ENCODE data around the gene TBX20. TPM values are rescaled to one million over a fixed set of nuclear protein-coding genes. Genes with fewer than 3 reads are reported as not detected.
A peak's percentile ranks its signal among the peaks of the same experiment; 100 is the strongest.

Gene TBX20
- polyA plus RNA-seq, 3 donors, result not detected

GRCh38 chr7:35252612-35253459, 1.1 kb downstream of the TBX20 start:
- Mint-ChIP-seq H3K4me1 (peaks cover 20% of the 10 kb centered on the region), H3K4me3 (peak overlapping the region; percentile 61 to 86), H3K27ac (no peak overlapping the region), H3K36me3 (peaks cover 12 to 18% of the 10 kb centered on the region in 2 donors), H3K9me3 (peaks cover 4 to 47% (median 33%) of the 10 kb centered on the region in 7 donors), H3K27me3 (ENCODE audit: low read depth in 3 of 3) (peaks cover 90 to 95% (median 93%) of the 10 kb centered on the region in 3 donors)
- Histone ChIP-seq H3K4me1 (ENCODE audit: control insufficient read depth in 1 of 2, insufficient read depth in 2 of 2, low read length in 2 of 2) (peaks cover 8 to 14% of the 10 kb centered on the region in 2 donors), H3K4me3 (replicated peaks in 1 of 3; ENCODE audit: low read depth in 2 of 3, low read length in 3 of 3) (peak overlapping the region in 1 of 3 experiments; percentile 71), H3K9me3 (replicated peaks in 1 of 2; ENCODE audit: control insufficient read depth in 1 of 2, insufficient read depth in 1 of 2, low read length in 2 of 2) (peaks cover 15 to 70% of the 10 kb centered on the region in 2 donors), H3K9ac (ENCODE audit: insufficient read depth, low read length, poor library complexity, severe bottlenecking) (no peak overlapping the region), H3K27ac (ENCODE audit: low read depth in 1 of 2, low read length in 2 of 2) (no peak overlapping the region), H3K27me3 (ENCODE audit: control insufficient read depth in 2 of 2, insufficient read depth in 2 of 2, low read length in 2 of 2) (peaks cover 92 to 99% of the 10 kb centered on the region in 2 donors), H3K4me2 (replicated peaks; ENCODE audit: extremely low read depth, low read length, poor library complexity, severe bottlenecking) (peak overlapping the region; percentile 73), H2AFZ (ENCODE audit: insufficient read depth, low read depth, low read length, poor library complexity, severe bottlenecking) (peak overlapping the region; percentile 76), H3K79me2 (ENCODE audit: insufficient read depth, low read length) (no peaks in the 10 kb centered on the region), H3K36me3 (replicated peaks in 1 of 2; ENCODE audit: control insufficient read depth in 1 of 2, insufficient read depth in 2 of 2, low read length in 2 of 2) (no peaks in the 10 kb centered on the region), H4K20me1 (ENCODE audit: insufficient read depth, low read length) (no peaks in the 10 kb centered on the region)
- DNase-seq, result no peak
- TF ChIP-seq CTCF (IDR thresholded peaks at IDR 0.05), result no peak
- intact Hi-C loops (cut with micrococcal nuclease), result no loop called here
- 8% methylated on average over 11 of the region's 16 CpGs for WGBS (ENCODE audit: insufficient coverage)

DNA sequence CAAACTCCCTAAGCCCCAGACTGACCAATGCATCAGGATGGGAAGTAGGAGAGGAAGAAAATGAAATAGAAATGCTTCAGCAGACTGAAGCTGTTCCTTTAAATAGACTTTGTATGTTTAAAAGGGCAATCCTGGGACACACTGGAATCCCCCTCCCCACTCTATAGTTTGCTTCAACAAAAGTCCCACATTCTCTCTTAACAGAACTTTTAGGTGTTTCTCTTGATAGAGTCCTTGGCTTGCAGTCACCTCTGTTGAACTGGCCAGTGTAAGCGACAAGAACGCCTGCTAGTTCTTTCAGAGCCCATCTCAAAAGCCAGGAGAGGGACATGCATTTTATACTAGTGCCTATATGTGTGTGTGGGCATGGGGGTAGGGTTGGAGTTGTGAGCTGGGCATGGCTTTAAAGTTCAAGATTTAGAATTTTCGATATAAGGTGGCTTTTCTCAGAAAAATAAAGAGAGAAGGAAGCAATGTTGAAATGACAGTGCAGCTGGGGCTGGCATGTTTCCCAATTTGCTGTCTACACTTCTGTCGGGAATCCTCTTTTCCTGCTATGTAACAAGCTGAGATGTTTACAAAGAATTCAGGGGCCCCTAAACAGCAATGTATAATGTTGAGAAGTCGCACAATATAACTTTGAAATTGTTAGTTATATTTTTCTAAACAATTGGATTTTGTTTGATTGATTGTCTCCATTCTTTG, 2.1 kb downstream of the TBX20 start:
- intact Hi-C loops (cut with micrococcal nuclease), result no loop called here
- Mint-ChIP-seq H3K27me3 (ENCODE audit: low read depth in 3 of 3) (peaks cover 86 to 93% (median 88%) of the 10 kb centered on the region in 3 donors), H3K4me3 (peak overlapping the region in 1 of 2 donors; percentile 86), H3K36me3 (peaks cover 12 to 18% of the 10 kb centered on the region in 2 donors), H3K9me3 (peaks cover 4 to 45% (median 32%) of the 10 kb centered on the region in 7 donors), H3K4me1 (peaks cover 20% of the 10 kb centered on the region), H3K27ac (no peak overlapping the region)
- no peak overlapping the region for H3K27ac ChIP-seq (ENCODE audit: low read depth in 1 of 2, low read length in 2 of 2)
- no peak for TF ChIP-seq CTCF (IDR thresholded peaks at IDR 0.05)
- peaks cover 94 to 99% of the 10 kb centered on the region in 2 donors for H3K27me3 ChIP-seq (ENCODE audit: control insufficient read depth in 2 of 2, insufficient read depth in 2 of 2, low read length in 2 of 2)
- H3K9ac ChIP-seq (ENCODE audit: insufficient read depth, low read length, poor library complexity, severe bottlenecking), result no peak overlapping the region
- no peaks in the 10 kb centered on the region for H3K79me2 ChIP-seq (ENCODE audit: insufficient read depth, low read length)
- H3K4me3 ChIP-seq (replicated peaks in 1 of 3; ENCODE audit: low read depth in 2 of 3, low read length in 3 of 3), result no peak overlapping the region
- H4K20me1 ChIP-seq (ENCODE audit: insufficient read depth, low read length), result no peaks in the 10 kb centered on the region
- H3K4me1 ChIP-seq (ENCODE audit: control insufficient read depth in 1 of 2, insufficient read depth in 2 of 2, low read length in 2 of 2), result peaks cover 8 to 14% of the 10 kb centered on the region in 2 donors
- peaks cover 15 to 61% of the 10 kb centered on the region in 2 donors for H3K9me3 ChIP-seq (replicated peaks in 1 of 2; ENCODE audit: control insufficient read depth in 1 of 2, insufficient read depth in 1 of 2, low read length in 2 of 2)
- H2AFZ ChIP-seq (ENCODE audit: insufficient read depth, low read depth, low read length, poor library complexity, severe bottlenecking), result no peak overlapping the region
- no peak overlapping the region for H3K4me2 ChIP-seq (replicated peaks; ENCODE audit: extremely low read depth, low read length, poor library complexity, severe bottlenecking)
- no peak for DNase-seq
- 13% methylated on average over 3 of the region's 5 CpGs for WGBS (ENCODE audit: insufficient coverage)
- no peaks in the 10 kb centered on the region for H3K36me3 ChIP-seq (replicated peaks in 1 of 2; ENCODE audit: control insufficient read depth in 1 of 2, insufficient read depth in 2 of 2, low read length in 2 of 2)

All from CD14-positive monocyte (primary cell).